Stimulated activated naive CD8-positive, alpha-beta T cell treated with anti-CD3 and anti-CD28 coated beads, Interleukin-15, amount 100 ng/mL, for 72 hours (primary cell): ENCODE results near the gene MACF1.

Source experiments
- ATAC-seq: fragments of 150-1000 bp; cut with Tn5 transposase; 2 replicates; pipeline ENCODE4 v1.10.0; 2021; ENCODE audit warnings: mild to moderate bottlenecking, moderate library complexity
- DNase-seq, 2 donors: peaks; one replicate each; pipeline ENCODE4 v3.0.0; 2021 to 2022
- H3K27ac Mint-ChIP-seq, 2 donors: one replicate each; pipeline ENCODE4 v1.8.0; 2022; ENCODE audit warnings: mild to moderate bottlenecking in 2 of 2, mixed read lengths in 2 of 2, moderate library complexity in 2 of 2
- H3K27me3 Mint-ChIP-seq: one replicate; pipeline ENCODE4 v1.8.0; 2022; ENCODE audit warnings: mixed read lengths
- H3K4me1 Mint-ChIP-seq: one replicate; pipeline ENCODE4 v1.8.0; 2022; ENCODE audit warnings: mild to moderate bottlenecking, mixed read lengths
- H3K4me3 Mint-ChIP-seq, 2 donors: one replicate each; pipeline ENCODE4 v1.8.0; 2022; ENCODE audit warnings: mild to moderate bottlenecking in 2 of 2, mixed read lengths in 2 of 2, moderate library complexity in 1 of 2
- H3K9me3 Mint-ChIP-seq, 2 donors: one replicate each; pipeline ENCODE4 v1.8.0; 2022; ENCODE audit warnings: mixed read lengths in 2 of 2

MACF1 gene

DNA sequence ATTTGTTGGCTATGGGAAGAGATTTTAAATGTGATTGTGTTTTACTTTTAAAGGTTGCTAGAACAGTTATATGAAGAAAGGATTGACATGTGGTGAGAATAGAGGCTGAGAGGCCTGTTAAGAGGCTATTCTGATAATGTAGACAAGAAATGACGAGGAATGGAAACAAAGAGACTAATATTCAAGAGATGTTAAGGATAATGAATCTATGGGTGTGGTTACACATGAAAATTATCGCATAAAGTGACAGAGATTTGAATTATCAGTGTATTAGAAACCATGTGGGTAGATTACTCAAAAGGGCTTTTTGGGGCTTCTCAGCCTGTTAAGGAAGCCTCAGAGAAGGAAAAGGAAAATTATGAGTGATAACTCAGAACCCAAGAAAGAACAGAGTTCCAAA, 120.4 kb downstream of the MACF1 start:
- Mint-ChIP-seq H3K4me3 (no peak overlapping the region), H3K27ac (no peak overlapping the region), H3K27me3 (no peaks in the 10 kb centered on the region), H3K9me3 (no peaks in the 10 kb centered on the region), H3K4me1 (peaks cover 23% of the 10 kb centered on the region)
- DNase-seq (no peak), ATAC-seq (no peak)

DNA sequence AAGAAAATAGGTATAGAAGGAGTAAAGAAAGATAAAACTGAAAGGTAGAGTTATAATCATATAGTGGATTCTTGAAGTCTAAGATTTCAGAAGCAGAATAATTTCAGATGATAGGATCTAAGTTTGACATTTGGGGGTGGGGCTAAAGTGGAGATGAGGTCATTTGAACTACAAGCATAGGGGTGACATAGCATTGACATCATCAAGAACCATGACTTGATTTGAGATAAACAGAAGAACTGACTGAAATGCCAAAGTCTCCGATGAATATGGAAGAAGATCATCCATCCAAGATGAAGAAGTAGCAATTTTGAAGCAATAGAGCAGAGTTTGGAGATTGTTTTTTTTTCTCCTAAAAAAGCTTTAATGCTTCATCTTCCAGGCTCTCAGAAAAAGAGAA, 122.3 kb downstream of the MACF1 start:
- Mint-ChIP-seq H3K27ac (peak overlapping the region in 1 of 2 donors; percentile 28), H3K9me3 (no peaks in the 10 kb centered on the region), H3K4me3 (no peak overlapping the region), H3K27me3 (no peaks in the 10 kb centered on the region), H3K4me1 (peaks cover 10% of the 10 kb centered on the region)
- no peak for DNase-seq
- ATAC-seq = no peak

DNA sequence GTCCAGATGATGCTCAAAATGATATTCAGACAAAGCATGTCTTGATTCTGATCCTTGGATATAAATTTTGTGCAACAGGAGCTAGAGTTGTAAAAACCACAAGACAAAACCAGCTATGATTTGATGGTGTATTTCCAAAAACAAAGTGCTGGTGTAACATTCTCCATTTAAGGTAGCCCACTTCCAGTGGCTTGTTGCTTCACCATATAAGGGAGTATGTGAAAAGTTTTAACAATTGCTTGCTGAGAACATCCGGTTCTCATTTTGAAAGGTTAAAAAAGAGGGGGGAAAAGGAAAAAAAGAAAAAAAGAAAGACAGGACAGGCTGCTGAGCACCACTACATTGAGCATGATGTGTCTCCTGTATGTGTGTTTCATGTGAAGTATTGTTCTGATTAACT, 123.6 kb downstream of the MACF1 start:
- ATAC-seq (peak; percentile 40), DNase-seq (no peak)

DNA sequence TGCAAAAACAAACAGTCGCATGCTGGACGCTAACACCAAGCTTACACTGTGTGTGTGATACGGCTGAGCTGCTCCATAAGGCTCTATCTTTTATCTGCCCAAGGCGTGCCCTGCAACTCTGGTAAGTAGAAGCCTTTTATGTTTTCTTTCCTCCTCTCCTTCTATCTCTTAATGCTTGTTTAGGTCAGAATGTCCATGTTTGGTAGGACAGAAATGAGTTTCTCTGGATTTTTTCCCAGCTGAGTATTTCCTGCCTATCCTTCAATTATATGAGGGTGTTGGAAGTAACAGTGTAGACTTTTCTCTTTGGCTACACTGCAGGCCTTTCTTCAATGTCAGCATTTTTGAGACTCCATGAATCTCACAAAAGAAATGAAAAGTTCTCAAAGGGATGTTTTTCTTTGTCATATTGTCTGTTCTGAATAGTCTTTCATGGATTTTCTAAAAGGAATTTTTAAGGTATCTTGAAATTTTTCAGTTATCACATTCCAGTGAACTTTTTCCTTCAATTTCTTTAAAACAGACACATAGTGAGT, 124.2 kb downstream of the MACF1 start:
- no peak overlapping the region for H3K4me3 Mint-ChIP-seq
- H3K27ac Mint-ChIP-seq = no peak overlapping the region
- H3K4me1 Mint-ChIP-seq = peaks cover 8% of the 10 kb centered on the region
- ATAC-seq (no peak), DNase-seq (no peak)
- no peaks in the 10 kb centered on the region for H3K9me3 Mint-ChIP-seq
- no peaks in the 10 kb centered on the region for H3K27me3 Mint-ChIP-seq

More for the DNA sequence above, 123.6 kb downstream of the MACF1 start:
- no peaks in the 10 kb centered on the region for H3K27me3 Mint-ChIP-seq
- H3K4me1 Mint-ChIP-seq = peaks cover 8% of the 10 kb centered on the region
- H3K27ac Mint-ChIP-seq = peak overlapping the region in 1 of 2 donors; percentile 50
- peak overlapping the region in 1 of 2 donors; percentile 19 for H3K4me3 Mint-ChIP-seq
- no peaks in the 10 kb centered on the region for H3K9me3 Mint-ChIP-seq

DNA sequence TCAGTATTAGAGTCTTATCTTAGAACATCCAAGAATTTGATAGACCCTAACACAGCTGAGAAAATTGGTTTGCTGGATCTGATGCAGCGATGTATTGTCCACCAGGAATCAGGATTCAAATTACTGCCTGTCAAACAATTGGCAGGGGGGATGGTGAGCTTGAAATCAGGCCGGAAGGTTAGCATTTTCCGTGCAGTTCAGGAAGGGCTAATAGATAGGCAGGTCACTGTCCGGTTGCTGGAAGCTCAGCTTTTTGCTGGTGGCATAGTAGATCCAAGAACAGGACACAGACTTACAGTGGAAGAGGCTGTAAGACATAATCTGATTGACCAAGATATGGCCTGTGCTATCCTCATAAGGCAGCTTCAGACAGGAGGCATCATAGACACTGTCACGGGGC, 127.2 kb downstream of the MACF1 start:
- ATAC-seq (no peak), DNase-seq (no peak)
- Mint-ChIP-seq H3K27ac (peak overlapping the region in 1 of 2 donors; percentile 20), H3K4me1 (peaks cover 8% of the 10 kb centered on the region), H3K4me3 (no peak overlapping the region), H3K9me3 (no peaks in the 10 kb centered on the region), H3K27me3 (no peaks in the 10 kb centered on the region)

DNA sequence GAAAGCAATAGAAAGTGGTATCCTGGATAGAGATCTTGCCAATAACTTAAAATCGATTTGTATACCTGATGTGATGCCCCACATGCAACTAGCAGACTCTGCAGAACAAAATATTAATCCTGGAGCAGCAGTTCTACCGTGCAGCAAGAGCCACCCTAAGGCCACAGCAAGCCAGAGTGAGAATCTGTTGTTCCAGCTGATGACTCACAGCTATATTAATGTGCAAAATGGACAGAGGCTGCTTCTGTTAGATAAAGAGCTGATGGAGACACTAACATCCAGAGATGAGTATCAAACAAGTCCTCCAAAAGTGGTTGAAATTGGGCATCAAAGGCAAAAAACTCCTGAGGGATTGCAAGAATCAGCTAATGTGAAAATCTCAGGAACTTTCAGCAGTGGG, 127.8 kb downstream of the MACF1 start:
- H3K4me3 Mint-ChIP-seq = no peak overlapping the region
- no peak for DNase-seq
- no peaks in the 10 kb centered on the region for H3K27me3 Mint-ChIP-seq
- ATAC-seq = no peak
- H3K9me3 Mint-ChIP-seq = no peaks in the 10 kb centered on the region
- H3K4me1 Mint-ChIP-seq = peaks cover 8% of the 10 kb centered on the region
- H3K27ac Mint-ChIP-seq = peak overlapping the region in 1 of 2 donors; percentile 73

DNA sequence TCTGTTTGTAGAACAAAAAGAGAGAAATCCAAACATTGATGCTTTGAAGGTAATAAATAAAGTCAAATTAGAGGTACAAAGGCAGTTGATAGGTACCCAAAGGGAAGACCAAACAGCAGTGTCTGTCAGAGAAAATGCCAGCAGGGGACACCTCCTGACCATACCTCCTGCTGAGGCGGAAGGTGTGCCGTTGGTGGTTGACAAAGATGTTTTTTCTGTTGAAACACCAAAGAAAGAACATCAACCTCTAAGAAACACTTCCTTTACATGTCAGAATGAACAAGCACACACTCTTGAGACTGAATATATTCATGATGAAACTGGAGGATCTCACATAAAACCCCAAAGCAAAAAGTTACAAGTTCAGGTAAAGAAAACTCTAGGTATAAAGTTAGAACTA, 128.3 kb downstream of the MACF1 start:
- Mint-ChIP-seq H3K27ac (peak overlapping the region in 1 of 2 donors; percentile 62), H3K4me3 (no peak overlapping the region), H3K9me3 (no peaks in the 10 kb centered on the region), H3K4me1 (peaks cover 5% of the 10 kb centered on the region), H3K27me3 (no peaks in the 10 kb centered on the region)
- ATAC-seq = no peak
- DNase-seq = no peak

DNA sequence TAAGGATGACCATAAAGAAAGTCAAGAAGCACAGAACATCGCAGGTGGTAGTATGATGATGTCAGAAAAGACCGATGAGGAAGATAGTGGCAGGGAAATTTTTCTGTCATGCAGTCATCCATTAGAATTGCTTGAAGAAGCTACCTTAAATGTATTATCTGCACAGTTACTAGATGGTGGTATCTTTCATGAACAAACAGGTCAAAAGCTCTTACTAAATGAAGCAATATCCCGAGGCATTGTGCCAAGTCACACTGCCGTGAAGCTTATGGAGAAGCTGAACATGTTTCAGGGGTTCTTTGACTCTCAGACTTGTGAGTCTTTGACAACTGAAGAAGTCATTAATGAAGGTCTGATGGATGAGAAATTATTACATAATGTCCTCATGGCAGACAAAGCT, 128.8 kb downstream of the MACF1 start:
- H3K27me3 Mint-ChIP-seq = no peaks in the 10 kb centered on the region
- DNase-seq = no peak
- H3K27ac Mint-ChIP-seq = peak overlapping the region in 1 of 2 donors; percentile 62
- H3K4me1 Mint-ChIP-seq = peaks cover under 1% of the 10 kb centered on the region
- H3K9me3 Mint-ChIP-seq = no peaks in the 10 kb centered on the region
- no peak overlapping the region for H3K4me3 Mint-ChIP-seq
- ATAC-seq = no peak

DNA sequence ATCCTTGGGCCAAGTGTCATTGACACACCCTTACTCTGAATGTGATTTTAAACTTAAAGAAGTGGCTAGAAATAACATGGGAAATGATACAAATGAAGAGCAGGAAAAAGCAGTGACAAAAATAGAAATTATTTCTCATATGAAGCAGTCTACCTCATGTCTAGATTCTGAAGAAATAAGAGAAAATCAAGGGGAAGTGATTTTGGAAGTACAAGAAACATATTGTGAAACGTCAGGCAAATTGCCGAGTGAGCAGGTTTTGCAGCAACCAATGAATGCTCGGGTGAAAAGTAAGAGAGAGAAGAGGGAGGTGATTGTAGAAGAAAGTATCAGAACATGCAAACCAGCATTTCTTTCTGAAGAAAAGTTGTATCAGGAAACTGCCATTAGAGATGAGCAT, 130.7 kb downstream of the MACF1 start:
- Mint-ChIP-seq H3K4me3 (no peak overlapping the region), H3K27ac (no peak overlapping the region), H3K4me1 (no peaks in the 10 kb centered on the region), H3K27me3 (no peaks in the 10 kb centered on the region), H3K9me3 (no peaks in the 10 kb centered on the region)
- ATAC-seq (no peak), DNase-seq (no peak)

DNA sequence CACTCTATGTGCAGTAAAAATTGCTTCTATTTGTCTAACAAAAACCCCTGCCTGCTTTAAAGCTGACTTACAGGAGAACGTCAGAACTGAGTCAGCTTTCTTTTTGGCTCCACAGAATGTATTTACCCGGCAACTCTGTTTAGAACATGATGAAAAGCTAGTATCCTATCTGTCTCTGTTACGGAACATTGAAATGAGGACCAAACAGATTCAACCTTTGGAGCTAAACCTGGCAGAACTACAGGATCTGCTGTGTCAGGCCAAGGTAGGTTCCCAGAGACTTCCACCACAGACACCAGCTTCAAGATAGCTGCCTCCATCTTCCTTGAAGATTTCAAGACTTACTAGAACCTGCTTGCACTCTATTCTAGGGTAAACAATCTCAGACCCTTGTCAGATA, 132.6 kb downstream of the MACF1 start:
- Mint-ChIP-seq H3K4me3 (no peak overlapping the region), H3K27me3 (no peaks in the 10 kb centered on the region), H3K9me3 (no peaks in the 10 kb centered on the region), H3K4me1 (no peaks in the 10 kb centered on the region), H3K27ac (no peak overlapping the region)
- DNase-seq (no peak), ATAC-seq (no peak)

DNA sequence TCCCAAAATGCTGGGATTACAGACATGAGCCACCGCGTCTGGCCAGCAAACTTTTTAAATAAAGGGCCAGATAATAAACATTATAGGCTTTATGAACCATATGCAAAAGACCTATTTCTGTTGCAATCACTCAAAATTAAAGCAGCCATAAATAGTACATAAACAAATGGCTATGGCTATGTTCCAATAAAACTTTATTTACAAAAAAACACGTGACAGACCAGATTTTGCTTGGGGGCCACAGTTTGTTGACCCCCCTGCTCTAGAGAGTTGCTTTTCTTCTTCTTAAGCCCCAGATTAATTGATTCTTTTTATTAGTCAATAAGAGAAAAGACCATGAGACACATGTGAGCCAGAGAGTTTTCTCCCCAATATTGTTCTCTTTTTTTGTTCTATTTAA, 138.3 kb downstream of the MACF1 start:
- Mint-ChIP-seq H3K9me3 (no peaks in the 10 kb centered on the region), H3K4me3 (no peak overlapping the region), H3K27ac (no peak overlapping the region), H3K27me3 (no peaks in the 10 kb centered on the region), H3K4me1 (no peaks in the 10 kb centered on the region)
- ATAC-seq (no peak), DNase-seq (no peak)

DNA sequence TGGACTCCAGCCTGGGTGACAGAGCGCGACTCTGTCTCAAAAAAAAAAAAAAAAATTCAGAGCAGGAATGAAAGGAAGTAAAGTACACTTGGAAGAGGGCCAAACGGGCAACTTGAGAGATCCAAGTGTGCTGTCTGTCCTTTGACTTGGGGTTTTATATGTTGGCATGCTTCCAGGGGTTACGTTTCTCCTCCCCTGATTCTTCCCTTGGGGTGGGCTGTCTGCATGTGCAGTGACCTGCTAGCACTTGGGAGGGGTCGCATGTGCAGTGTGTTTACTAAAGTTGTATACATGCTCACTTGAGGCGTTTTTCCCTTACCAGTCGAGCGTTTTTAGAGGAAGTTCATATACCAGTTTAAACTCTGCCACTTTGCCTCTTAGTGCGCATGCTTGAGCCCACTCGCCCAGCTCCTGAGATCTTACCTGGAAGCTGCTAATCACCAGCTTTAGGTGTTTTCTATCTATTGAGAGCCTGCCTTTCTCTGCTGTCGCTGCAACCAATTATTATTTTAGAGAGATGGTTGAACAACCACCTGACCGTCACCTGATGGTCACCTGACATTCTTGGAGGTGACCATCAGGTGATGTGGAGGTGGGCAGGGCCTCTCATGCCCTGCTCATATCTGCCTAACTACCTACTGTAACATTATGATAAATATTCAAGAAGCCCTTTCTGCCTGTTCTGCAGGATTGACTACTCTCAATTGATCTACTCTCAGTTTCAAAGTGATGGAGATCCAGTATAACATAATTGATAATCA, 140.1 kb downstream of the MACF1 start:
- Mint-ChIP-seq H3K27me3 (no peaks in the 10 kb centered on the region), H3K27ac (peak overlapping the region in 1 of 2 donors; percentile 15), H3K9me3 (no peaks in the 10 kb centered on the region), H3K4me3 (no peak overlapping the region), H3K4me1 (no peaks in the 10 kb centered on the region)
- DNase-seq (no peak), ATAC-seq (no peak)

DNA sequence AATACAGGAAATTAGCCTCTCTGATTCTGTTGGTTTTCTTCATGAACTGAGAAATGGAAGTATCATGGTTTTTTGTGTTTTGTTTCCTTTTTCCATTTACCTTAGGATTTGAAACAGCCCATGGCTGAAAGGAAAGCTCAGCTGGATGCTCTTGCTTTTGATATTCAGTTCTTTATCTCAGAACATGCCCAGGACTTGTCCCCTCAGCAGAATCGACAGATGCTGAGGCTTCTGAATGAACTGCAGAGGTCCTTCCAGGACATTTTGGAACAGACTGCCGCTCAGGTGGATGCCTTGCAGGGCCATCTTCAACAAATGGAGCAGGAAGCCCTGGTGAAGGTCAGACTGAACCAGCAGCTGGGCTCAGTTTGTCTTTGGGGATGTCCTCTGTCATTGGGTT, 142.4 kb downstream of the MACF1 start:
- ATAC-seq (no peak), DNase-seq (no peak)
- Mint-ChIP-seq H3K9me3 (no peaks in the 10 kb centered on the region), H3K4me3 (no peak overlapping the region), H3K4me1 (no peaks in the 10 kb centered on the region), H3K27ac (peak overlapping the region; percentile 43 to 91), H3K27me3 (no peaks in the 10 kb centered on the region)

DNA sequence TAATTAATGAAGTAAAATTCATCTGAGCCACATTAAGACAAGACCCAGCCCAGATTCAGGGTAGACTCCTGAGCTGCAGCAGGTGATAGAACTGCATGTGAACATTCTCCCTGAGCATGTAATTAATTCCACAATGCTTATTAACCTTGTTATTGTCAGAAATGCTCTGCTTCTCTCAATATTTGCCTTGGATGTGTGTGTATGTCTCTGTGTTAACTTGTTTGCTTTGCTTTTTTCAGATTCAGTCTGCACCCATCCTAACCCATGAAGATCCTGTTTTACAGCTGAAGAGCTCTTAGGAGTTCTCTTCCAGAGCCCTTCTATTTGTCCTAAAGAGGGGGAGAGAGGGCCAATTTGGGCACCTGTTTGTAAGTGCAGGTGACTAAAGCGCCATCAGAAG, 143.8 kb downstream of the MACF1 start:
- Mint-ChIP-seq H3K27ac (peak overlapping the region in 1 of 2 donors; percentile 41), H3K9me3 (no peaks in the 10 kb centered on the region), H3K4me3 (no peak overlapping the region)

DNA sequence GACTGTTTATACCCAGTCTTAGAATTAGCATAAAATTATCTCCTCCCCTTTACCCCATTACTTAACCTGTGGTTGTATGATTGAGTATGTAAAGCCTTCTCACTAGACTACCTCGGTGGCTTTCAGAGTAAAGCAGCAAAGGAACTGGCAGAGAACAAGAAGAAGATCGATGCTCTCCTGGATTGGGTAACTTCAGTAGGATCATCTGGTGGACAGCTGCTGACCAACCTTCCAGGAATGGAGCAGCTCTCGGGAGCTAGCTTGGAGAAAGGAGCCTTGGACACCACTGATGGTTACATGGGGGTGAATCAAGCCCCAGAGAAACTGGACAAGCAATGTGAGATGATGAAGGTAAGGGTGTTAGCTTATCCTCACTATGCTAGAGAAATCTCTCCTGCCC, 148.4 kb downstream of the MACF1 start:
- no peaks in the 10 kb centered on the region for H3K27me3 Mint-ChIP-seq
- no peak overlapping the region for H3K27ac Mint-ChIP-seq
- DNase-seq (no peak), ATAC-seq (no peak)
- no peaks in the 10 kb centered on the region for H3K9me3 Mint-ChIP-seq
- H3K4me1 Mint-ChIP-seq = no peaks in the 10 kb centered on the region
- H3K4me3 Mint-ChIP-seq = no peak overlapping the region

More for the DNA sequence above, 143.8 kb downstream of the MACF1 start:
- DNase-seq (no peak), ATAC-seq (no peak)
- Mint-ChIP-seq H3K27me3 (no peaks in the 10 kb centered on the region), H3K4me1 (no peaks in the 10 kb centered on the region)

DNA sequence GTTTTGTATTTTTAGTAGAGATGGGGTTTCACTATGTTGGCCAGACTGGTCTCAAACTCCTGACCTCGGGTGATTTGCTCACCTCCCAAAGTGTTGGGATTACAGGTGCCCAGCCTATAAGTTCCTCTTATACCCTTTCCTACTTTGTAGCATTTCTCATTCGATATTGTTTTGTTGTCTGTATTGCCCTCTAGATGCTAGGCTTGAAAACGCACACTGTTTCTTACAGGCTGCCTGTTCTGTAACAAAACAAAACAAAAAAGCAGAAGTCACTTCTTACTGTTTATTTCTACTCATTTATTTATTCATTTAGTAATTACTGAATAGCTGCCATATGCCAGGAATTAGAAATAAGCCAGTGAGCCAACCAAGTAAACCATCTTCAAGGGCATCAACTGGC, 150.1 kb downstream of the MACF1 start:
- no peak overlapping the region for H3K4me3 Mint-ChIP-seq
- peaks cover 7% of the 10 kb centered on the region for H3K4me1 Mint-ChIP-seq
- no peaks in the 10 kb centered on the region for H3K27me3 Mint-ChIP-seq
- ATAC-seq (no peak), DNase-seq (no peak)
- peak overlapping the region in 1 of 2 donors; percentile 77 for H3K27ac Mint-ChIP-seq
- H3K9me3 Mint-ChIP-seq = no peaks in the 10 kb centered on the region

DNA sequence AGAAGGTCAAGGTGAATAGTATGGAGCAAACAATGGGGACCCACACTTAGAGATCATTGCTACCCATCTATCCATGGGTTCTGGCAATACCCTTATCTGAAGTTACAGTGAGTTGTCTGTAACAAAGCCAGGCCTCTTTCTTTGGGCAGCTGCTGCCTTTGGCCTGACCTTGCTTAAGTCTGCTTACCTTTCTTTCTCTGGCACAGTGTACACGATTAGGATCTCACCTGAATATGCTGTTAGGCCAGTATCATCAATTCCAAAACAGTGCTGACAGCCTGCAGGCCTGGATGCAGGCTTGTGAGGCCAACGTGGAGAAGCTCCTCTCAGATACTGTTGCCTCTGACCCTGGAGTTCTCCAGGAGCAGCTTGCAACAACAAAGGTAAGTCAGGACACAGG, 154.0 kb downstream of the MACF1 start:
- H3K27ac Mint-ChIP-seq = peak overlapping the region; percentile 33 to 65
- no peaks in the 10 kb centered on the region for H3K9me3 Mint-ChIP-seq
- no peak overlapping the region for H3K4me3 Mint-ChIP-seq
- peaks cover 7% of the 10 kb centered on the region for H3K4me1 Mint-ChIP-seq
- DNase-seq (no peak), ATAC-seq (no peak)
- H3K27me3 Mint-ChIP-seq = no peaks in the 10 kb centered on the region
